Cardiac muscle cell (in vitro differentiated cells and primary cell): Measurements from ENCODE around the gene TGM6. TPM values are rescaled to one million over a fixed set of nuclear protein-coding genes. Genes with fewer than 3 reads are reported as not detected.

Experiments
- DNase-seq, 2 donors: peaks; one replicate each; pipeline versions ENCODE4 v3.0.0 to v3.0.0-alpha.2; 2010 to 2017; ENCODE audit warnings: low read depth in 1 of 2, low spot score in 1 of 2
- H3K27ac ChIP-seq: fragments of 200-600 bp; sonication (generic); 2 replicates; pipeline ENCODE4 v1.5.1; 2016
- H3K27me3 ChIP-seq: fragments of 200-600 bp; sonication (generic); 2 replicates; pipeline ENCODE4 v1.6.0; 2016; ENCODE audit warnings: control low read depth
- H3K36me3 ChIP-seq: fragments of 200-600 bp; sonication (generic); 2 replicates; pipeline ENCODE4 v1.5.1; 2016; ENCODE audit warnings: control low read depth
- H3K4me1 ChIP-seq: fragments of 200-600 bp; sonication (generic); 2 replicates; pipeline ENCODE4 v1.8.1; 2017; ENCODE audit warnings: low read depth, mild to moderate bottlenecking, mixed run types
- H3K4me3 ChIP-seq: fragments of 200-600 bp; sonication (generic); 2 replicates; pipeline ENCODE4 v1.5.1; 2016; ENCODE audit warnings: mild to moderate bottlenecking
- H3K9me3 ChIP-seq: fragments of 200-600 bp; sonication (generic); 2 replicates; pipeline ENCODE4 v1.5.1; 2017; ENCODE audit warnings: low read depth, mild to moderate bottlenecking, control low read depth
- CTCF ChIP-seq: IDR thresholded peaks from 2 replicates; pipeline ENCODE4 v1.5.1; 2012; ENCODE audit warnings: low read depth, mild to moderate bottlenecking, low read length
- polyA plus RNA-seq: library from polyadenylated mRNA; unstranded; fragments of >200 nt; fragmentation: Nextera tagmentation; extraction: Ambion mirVana; gene quantifications from 2 replicates; pipeline ENCODE4 v1.2.1, GENCODE V29; 2016
- total RNA-seq: library from RNA; depleted of rRNA; stranded (reverse); fragments of >200 nt; gene quantifications from 2 replicates; pipeline ENCODE4 v1.2.3, GENCODE V29; 2016

TGM6 gene
- total and polyA plus RNA-seq, 2 experiments from 2014 or later = not detected

- H3K4me3 ChIP-seq = no peak overlapping the region
- peaks cover 11% of the 10 kb centered on the region for H3K27me3 ChIP-seq
- H3K36me3 ChIP-seq = no peaks in the 10 kb centered on the region
- no peaks in the 10 kb centered on the region for H3K9me3 ChIP-seq
- TF ChIP-seq CTCF = no peak
- no peak for DNase-seq
- H3K4me1 ChIP-seq = no peaks in the 10 kb centered on the region
- no peak overlapping the region for H3K27ac ChIP-seq
These were observed 7.6 kb upstream of the TGM6 start for GRCh38 chr20:2373098-2373497.

GRCh38 chr20:2374346-2375125, 6.2 kb upstream of the TGM6 start:
- H3K9me3 ChIP-seq = no peaks in the 10 kb centered on the region
- H3K27ac ChIP-seq = no peak overlapping the region
- no peaks in the 10 kb centered on the region for H3K36me3 ChIP-seq
- no peak overlapping the region for H3K4me3 ChIP-seq
- no peaks in the 10 kb centered on the region for H3K4me1 ChIP-seq
- no peak for TF ChIP-seq CTCF
- no peak for DNase-seq
- peaks cover 11% of the 10 kb centered on the region for H3K27me3 ChIP-seq

GRCh38 chr20:2378893-2379292, 1.8 kb upstream of the TGM6 start:
- no peak overlapping the region for H3K4me3 ChIP-seq
- no peak for DNase-seq
- peaks cover 3% of the 10 kb centered on the region for H3K27me3 ChIP-seq
- H3K36me3 ChIP-seq = no peaks in the 10 kb centered on the region
- no peak overlapping the region for H3K27ac ChIP-seq
- H3K4me1 ChIP-seq = no peaks in the 10 kb centered on the region
- TF ChIP-seq CTCF = no peak
- no peaks in the 10 kb centered on the region for H3K9me3 ChIP-seq

- H3K4me1 ChIP-seq = no peaks in the 10 kb centered on the region
- H3K27me3 ChIP-seq = no peaks in the 10 kb centered on the region
- no peak for TF ChIP-seq CTCF
- H3K27ac ChIP-seq = no peak overlapping the region
- no peak overlapping the region for H3K4me3 ChIP-seq
- no peaks in the 10 kb centered on the region for H3K9me3 ChIP-seq
- DNase-seq = no peak
- no peaks in the 10 kb centered on the region for H3K36me3 ChIP-seq
These were observed 1.0 kb upstream of the TGM6 start for GRCh38 chr20:2379511-2380229.

- H3K27ac ChIP-seq = no peak overlapping the region
- TF ChIP-seq CTCF = no peak
- H3K4me3 ChIP-seq = no peak overlapping the region
- no peaks in the 10 kb centered on the region for H3K9me3 ChIP-seq
- no peaks in the 10 kb centered on the region for H3K36me3 ChIP-seq
- no peaks in the 10 kb centered on the region for H3K4me1 ChIP-seq
- no peak for DNase-seq
- H3K27me3 ChIP-seq = no peaks in the 10 kb centered on the region
These were observed 602 bp downstream of the TGM6 start for GRCh38 chr20:2381303-2381702.
